ENCODE results near the gene ACOT6.

GRCh38 chr14:73645248-73645610 is 32.9 kb downstream of the ACOT6 start:
- TF ChIP-seq EP300 (IDR thresholded peaks at IDR 0.05) (no peak), POLR2A (IDR thresholded peaks at IDR 0.05) (no peak)

All from stomach (tissue), 4 donors.